ENCODE measurements around the gene NARS2. TPM values are rescaled to one million over a fixed set of nuclear protein-coding genes. Genes with fewer than 3 reads are reported as not detected.
A peak's percentile ranks its signal among the peaks of the same experiment; 100 is the strongest.

Gene NARS2
- total RNA-seq, 1 experiment from 2014 or later = 46.7 TPM

DNA sequence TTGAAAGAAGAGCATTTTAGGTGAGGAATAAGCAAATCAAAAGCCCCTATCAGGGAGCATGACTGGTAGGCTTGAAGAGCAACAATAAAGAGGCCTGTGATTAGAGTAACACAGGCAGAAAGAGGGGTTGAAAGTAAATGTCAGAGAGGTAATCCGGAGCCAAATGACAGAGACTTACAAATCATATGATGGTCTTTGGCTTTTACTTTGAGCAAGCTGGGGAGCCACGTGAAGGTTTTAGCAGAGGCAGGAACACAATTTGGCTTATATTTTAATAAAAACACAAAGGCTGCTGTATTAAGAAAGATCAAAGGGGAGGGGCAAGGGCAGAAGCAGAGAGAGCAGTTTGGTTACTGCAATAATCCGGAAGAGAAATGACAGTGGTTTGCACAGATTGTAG, 12.8 kb upstream of the NARS2 start:
- POLR2A ChIA-PET (ENCODE audit: low non-redundant PET) = no interaction called here
- peaks cover 24% of the 10 kb centered on the region for H3K9me3 ChIP-seq (ENCODE audit: low read depth, low read length, poor library complexity, severe bottlenecking)
- intact Hi-C loops (cut with micrococcal nuclease; ENCODE audit: unreplicated experiment) = no loop called here

DNA sequence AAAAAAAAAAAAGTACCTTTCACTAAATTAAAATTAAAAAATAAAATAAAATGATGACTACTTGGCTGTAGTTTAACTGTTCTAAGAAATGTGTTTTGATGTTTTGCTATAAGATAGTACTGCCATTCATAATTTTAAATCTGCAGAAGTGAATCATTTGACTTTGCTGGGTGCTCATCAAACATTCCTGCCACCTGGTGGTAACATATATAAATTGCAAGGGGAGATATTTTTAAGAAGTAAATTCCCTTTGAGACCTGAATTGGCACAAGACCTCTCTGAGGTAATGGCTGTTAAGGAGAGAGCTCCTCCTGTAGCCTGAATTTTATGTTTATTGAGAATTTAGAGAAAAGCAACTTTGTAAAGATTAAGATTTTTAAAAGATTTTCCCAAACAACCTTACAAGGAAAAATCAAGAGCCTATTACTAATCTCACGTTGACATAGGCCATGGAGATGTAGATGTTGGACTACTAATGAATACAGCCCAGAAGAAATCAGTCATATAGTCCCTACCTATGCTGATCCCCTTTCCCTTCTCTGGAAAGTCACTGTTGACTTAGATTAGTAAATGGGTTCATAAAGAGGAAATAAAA, 11.9 kb upstream of the NARS2 start:
- no peak overlapping the region for H3K27ac ChIP-seq (ENCODE audit: low read depth, low read length, poor library complexity, severe bottlenecking)
- H3K4me1 ChIP-seq (ENCODE audit: insufficient read depth, low read length, poor library complexity, severe bottlenecking) = no peaks in the 10 kb centered on the region
- ChIA-PET POLR2A (ENCODE audit: low non-redundant PET) (no interaction called here), CTCF (no interaction called here)
- no peaks in the 10 kb centered on the region for H3K27me3 ChIP-seq (replicated peaks; ENCODE audit: insufficient read depth, low read depth, low read length, poor library complexity)
- BruUV-seq (replicated peaks) = no TSS peak
- H3K4me3 ChIP-seq (ENCODE audit: low read depth, low read length, poor library complexity, severe bottlenecking) = no peak overlapping the region
- intact Hi-C loops (cut with micrococcal nuclease; ENCODE audit: unreplicated experiment) = no loop called here
- peak; percentile 43 for DNase-seq (ENCODE audit: low spot score)
- no peaks in the 10 kb centered on the region for H3K36me3 ChIP-seq (ENCODE audit: insufficient read depth, low read length, poor library complexity, severe bottlenecking)
- H3K9me3 ChIP-seq (ENCODE audit: low read depth, low read length, poor library complexity, severe bottlenecking) = peaks cover 29% of the 10 kb centered on the region
- TF ChIP-seq EZH2 (IDR thresholded peaks at IDR 0.05; ENCODE audit: borderline replicate concordance, low read depth, low read length, poor library complexity, severe bottlenecking) = no peak
- TF ChIP-seq, protein P1, sequence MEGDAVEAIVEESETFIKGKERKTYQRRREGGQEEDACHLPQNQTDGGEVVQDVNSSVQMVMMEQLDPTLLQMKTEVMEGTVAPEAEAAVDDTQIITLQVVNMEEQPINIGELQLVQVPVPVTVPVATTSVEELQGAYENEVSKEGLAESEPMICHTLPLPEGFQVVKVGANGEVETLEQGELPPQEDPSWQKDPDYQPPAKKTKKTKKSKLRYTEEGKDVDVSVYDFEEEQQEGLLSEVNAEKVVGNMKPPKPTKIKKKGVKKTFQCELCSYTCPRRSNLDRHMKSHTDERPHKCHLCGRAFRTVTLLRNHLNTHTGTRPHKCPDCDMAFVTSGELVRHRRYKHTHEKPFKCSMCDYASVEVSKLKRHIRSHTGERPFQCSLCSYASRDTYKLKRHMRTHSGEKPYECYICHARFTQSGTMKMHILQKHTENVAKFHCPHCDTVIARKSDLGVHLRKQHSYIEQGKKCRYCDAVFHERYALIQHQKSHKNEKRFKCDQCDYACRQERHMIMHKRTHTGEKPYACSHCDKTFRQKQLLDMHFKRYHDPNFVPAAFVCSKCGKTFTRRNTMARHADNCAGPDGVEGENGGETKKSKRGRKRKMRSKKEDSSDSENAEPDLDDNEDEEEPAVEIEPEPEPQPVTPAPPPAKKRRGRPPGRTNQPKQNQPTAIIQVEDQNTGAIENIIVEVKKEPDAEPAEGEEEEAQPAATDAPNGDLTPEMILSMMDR (conservative IDR thresholded peaks at IDR 0.05; ENCODE audit: low read depth, low read length) = peak; percentile 68

More for the DNA sequence above, 12.8 kb upstream of the NARS2 start:
- CTCF ChIA-PET = no interaction called here
- no peaks in the 10 kb centered on the region for H3K4me1 ChIP-seq (ENCODE audit: insufficient read depth, low read length, poor library complexity, severe bottlenecking)
- DNase-seq (ENCODE audit: low spot score) = no peak
- TF ChIP-seq EZH2 (IDR thresholded peaks at IDR 0.05; ENCODE audit: borderline replicate concordance, low read depth, low read length, poor library complexity, severe bottlenecking) = no peak
- BruUV-seq (replicated peaks) = no TSS peak
- H3K27me3 ChIP-seq (replicated peaks; ENCODE audit: insufficient read depth, low read depth, low read length, poor library complexity) = no peaks in the 10 kb centered on the region
- no peaks in the 10 kb centered on the region for H3K36me3 ChIP-seq (ENCODE audit: insufficient read depth, low read length, poor library complexity, severe bottlenecking)
- H3K27ac ChIP-seq (ENCODE audit: low read depth, low read length, poor library complexity, severe bottlenecking) = no peak overlapping the region
- no peak overlapping the region for H3K4me3 ChIP-seq (ENCODE audit: low read depth, low read length, poor library complexity, severe bottlenecking)

DNA sequence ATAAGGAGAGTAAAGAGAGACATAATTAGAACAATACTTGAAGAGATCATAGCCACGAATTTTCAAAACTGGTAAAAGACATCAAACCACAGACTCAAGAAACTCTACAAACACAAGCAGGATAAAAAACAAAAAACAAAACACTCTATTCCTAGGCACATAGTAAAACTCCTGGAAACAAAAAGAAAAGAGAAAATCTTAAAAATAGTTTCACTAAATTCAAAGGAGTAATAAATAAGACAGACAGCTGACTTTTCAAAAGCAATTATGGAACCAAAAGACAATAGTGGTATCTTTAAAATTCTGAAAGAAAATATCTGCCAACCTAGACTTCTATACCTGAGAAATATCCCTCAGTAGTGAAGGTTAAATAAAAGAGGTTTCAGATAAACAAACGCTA, 9.2 kb upstream of the NARS2 start:
- Histone ChIP-seq H3K9me3 (ENCODE audit: low read depth, low read length, poor library complexity, severe bottlenecking) (peaks cover 29% of the 10 kb centered on the region), H3K36me3 (ENCODE audit: insufficient read depth, low read length, poor library complexity, severe bottlenecking) (no peaks in the 10 kb centered on the region), H3K4me1 (ENCODE audit: insufficient read depth, low read length, poor library complexity, severe bottlenecking) (no peaks in the 10 kb centered on the region), H3K27me3 (replicated peaks; ENCODE audit: insufficient read depth, low read depth, low read length, poor library complexity) (no peaks in the 10 kb centered on the region), H3K4me3 (ENCODE audit: low read depth, low read length, poor library complexity, severe bottlenecking) (no peak overlapping the region), H3K27ac (ENCODE audit: low read depth, low read length, poor library complexity, severe bottlenecking) (no peak overlapping the region)
- DNase-seq (ENCODE audit: low spot score) = no peak
- CTCF ChIA-PET = no interaction called here
- POLR2A ChIA-PET (ENCODE audit: low non-redundant PET) = no interaction called here
- no peak for TF ChIP-seq EZH2 (IDR thresholded peaks at IDR 0.05; ENCODE audit: borderline replicate concordance, low read depth, low read length, poor library complexity, severe bottlenecking)
- TF ChIP-seq, protein P1 (conservative IDR thresholded peaks at IDR 0.05; ENCODE audit: low read depth, low read length) = no peak
- intact Hi-C loops (cut with micrococcal nuclease; ENCODE audit: unreplicated experiment) = no loop called here
- no TSS peak for BruUV-seq (replicated peaks)

DNA sequence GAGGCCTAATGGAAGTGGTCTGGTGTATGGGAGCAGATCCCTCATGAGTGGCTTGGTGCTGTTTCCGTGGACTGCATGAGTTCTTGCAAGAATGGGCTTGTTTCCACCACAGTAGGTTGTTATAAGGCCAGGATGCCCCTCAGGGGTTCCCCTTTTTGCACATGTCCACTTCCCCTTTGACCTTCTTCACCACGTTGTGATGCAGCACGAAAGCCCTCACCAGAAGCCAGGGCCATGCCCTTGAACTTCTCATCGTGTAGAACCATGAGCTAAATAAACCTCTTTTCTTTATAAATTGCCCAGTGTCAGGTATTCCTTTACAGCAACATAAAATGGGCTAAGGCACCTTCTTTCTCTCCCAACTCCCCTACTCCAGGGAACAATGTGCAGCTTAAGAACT, 2.8 kb upstream of the NARS2 start:
- Histone ChIP-seq H3K27ac (ENCODE audit: low read depth, low read length, poor library complexity, severe bottlenecking) (no peak overlapping the region), H3K27me3 (replicated peaks; ENCODE audit: insufficient read depth, low read depth, low read length, poor library complexity) (no peaks in the 10 kb centered on the region), H3K36me3 (ENCODE audit: insufficient read depth, low read length, poor library complexity, severe bottlenecking) (no peaks in the 10 kb centered on the region), H3K9me3 (ENCODE audit: low read depth, low read length, poor library complexity, severe bottlenecking) (peaks cover 6% of the 10 kb centered on the region), H3K4me1 (ENCODE audit: insufficient read depth, low read length, poor library complexity, severe bottlenecking) (peaks cover 14% of the 10 kb centered on the region), H3K4me3 (ENCODE audit: low read depth, low read length, poor library complexity, severe bottlenecking) (no peak overlapping the region)
- ChIA-PET CTCF (no interaction called here), POLR2A (ENCODE audit: low non-redundant PET) (no interaction called here)
- TF ChIP-seq, protein P1 (conservative IDR thresholded peaks at IDR 0.05; ENCODE audit: low read depth, low read length) = no peak
- TF ChIP-seq EZH2 (IDR thresholded peaks at IDR 0.05; ENCODE audit: borderline replicate concordance, low read depth, low read length, poor library complexity, severe bottlenecking) = no peak
- BruUV-seq (replicated peaks) = no TSS peak
- intact Hi-C loops (cut with micrococcal nuclease; ENCODE audit: unreplicated experiment) = no loop called here
- no peak for DNase-seq (ENCODE audit: low spot score)
